Right lung (tissue), 5 donors: Measurements from ENCODE around the gene CMKLR1. TPM values are rescaled to one million over a fixed set of nuclear protein-coding genes. Genes with fewer than 3 reads are reported as not detected.

Experiments
- polyA plus RNA-seq, 5 donors: library from polyadenylated mRNA; unstranded; fragments of 120-200 nt; gene quantifications; one replicate each; pipeline versions ENCODE4 v1.2.1 to v1.2.3, GENCODE V29; 2013; ENCODE audit warnings: inconsistent platforms in 1 of 5, low replicate concordance in 1 of 5; ENCODE audit not compliant: insufficient read length in 5 of 5, insufficient read depth in 1 of 5

The CMKLR1 gene
- polyA plus RNA-seq, 5 donors: 10.1 to 13.5 (median 12.7) TPM

Other genes with a start within 250 kb of the CMKLR1 start
- gene WSCD2, start 210.0 kb downstream of the CMKLR1 start, polyA plus RNA-seq: under 1 TPM; 0.25 to 0.85 (median 0.34) TPM
- 1 to 10 TPM; 2.3 to 3.1 (median 2.8) TPM for gene FICD, start 176.0 kb upstream of the CMKLR1 start, polyA plus RNA-seq
- 10 to 100 TPM; 53.3 to 78.7 (median 61.3) TPM for gene SART3, start 221.9 kb upstream of the CMKLR1 start, polyA plus RNA-seq
- 10 to 100 TPM; 81.7 to 97.7 (median 86.5) TPM for gene ISCU, start 223.3 kb upstream of the CMKLR1 start, polyA plus RNA-seq